GM12874 (cell line): ENCODE data around the gene MED16.

ENCODE experiments used
- CTCF ChIP-seq: IDR thresholded peaks from 2 replicates; pipeline ENCODE4 v1.5.1; 2011; ENCODE audit warnings: low read depth, mild to moderate bottlenecking, control low read depth, low read length, moderate library complexity; ENCODE audit not compliant: insufficient read depth

Gene MED16

DNA sequence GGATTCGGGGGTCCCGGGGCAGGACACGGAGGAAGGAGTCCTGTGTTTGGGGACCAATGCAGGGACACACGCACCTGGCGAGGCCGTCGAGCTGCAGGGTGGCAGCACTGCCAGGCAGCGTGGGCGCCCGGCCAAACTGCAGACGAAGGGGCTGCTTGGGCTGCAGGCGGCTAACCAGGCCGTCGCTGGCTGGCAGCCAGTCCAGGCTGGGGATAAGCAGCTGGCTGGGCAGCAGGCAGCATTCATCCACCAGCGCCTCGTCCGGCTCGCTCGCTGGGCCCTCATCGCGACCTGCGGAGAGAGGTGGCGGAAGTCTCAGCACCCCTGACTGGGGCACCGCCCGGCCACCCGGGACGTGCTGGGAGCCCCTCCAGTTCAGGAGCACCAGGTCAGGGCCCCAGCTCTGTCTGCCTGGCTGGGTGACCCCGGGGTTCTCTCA, 22.0 kb downstream of the MED16 start:
- no peak for TF ChIP-seq CTCF

DNA sequence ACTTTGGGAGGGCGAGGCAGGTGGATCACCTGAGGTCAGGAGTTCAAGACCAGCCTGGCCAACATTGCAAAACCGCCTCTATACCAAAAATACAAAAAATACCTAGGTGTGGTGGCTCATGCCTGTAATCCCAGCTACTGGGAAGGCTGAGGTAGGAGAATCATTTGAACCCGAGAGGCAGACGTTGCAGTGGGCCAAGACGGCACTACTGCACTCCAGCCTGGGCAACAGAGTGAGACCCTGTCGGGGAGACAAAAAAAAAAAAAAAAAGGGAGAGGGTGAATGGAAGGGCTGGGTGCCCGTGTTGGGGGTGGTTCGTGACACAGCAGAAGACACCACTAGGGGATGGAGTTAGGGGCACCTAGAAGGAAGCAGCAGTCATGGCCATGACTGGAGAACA, 22.7 kb downstream of the MED16 start:
- no peak for TF ChIP-seq CTCF

DNA sequence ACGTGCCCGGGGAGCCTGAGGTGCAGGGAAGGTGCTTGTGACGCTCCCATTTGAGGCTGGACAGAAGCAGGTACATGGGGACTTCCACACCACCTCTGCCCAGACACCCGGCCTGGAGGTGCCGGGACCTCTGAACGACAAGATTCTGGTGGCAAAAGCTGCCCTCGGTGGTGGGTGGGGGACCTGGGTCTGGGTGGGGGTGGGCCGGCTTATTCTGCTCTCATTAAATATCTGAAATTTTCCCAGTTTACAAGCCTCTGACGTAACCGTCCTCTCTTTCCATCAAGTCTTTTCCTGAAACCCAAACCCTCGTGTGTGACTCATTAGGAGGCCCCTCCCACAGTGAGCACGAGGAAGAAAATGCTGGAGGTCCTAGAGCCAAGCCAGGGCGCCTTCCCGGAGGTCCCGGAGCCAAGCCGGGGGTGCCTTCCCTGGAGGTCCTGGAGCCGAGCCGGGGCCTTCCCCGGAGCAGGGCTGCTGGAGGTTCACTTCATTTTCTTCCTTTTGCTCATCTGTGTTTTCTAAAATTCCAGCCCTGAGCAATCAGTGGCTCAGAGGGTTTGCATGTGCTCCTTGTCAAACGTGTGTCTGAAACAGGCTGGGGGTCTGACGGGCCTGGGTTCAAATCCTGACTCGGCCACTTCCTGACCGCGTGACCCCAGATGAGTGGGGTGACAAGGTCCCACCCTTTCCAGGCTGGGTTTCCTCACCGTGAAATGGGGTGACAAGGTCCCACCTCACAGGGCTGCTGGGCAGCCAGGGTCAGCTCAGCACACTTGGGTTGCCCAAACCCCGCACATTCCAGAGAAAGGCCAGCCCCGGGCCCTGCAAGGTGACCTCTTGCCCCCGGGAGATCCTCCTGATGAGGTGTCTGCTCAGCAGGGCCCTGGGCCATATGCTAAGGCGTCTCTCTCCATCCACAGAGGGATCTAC, 23.5 kb downstream of the MED16 start:
- no peak for TF ChIP-seq CTCF

GRCh38 chr19:868458-869244, 24.3 kb downstream of the MED16 start:
- no peak for TF ChIP-seq CTCF

DNA sequence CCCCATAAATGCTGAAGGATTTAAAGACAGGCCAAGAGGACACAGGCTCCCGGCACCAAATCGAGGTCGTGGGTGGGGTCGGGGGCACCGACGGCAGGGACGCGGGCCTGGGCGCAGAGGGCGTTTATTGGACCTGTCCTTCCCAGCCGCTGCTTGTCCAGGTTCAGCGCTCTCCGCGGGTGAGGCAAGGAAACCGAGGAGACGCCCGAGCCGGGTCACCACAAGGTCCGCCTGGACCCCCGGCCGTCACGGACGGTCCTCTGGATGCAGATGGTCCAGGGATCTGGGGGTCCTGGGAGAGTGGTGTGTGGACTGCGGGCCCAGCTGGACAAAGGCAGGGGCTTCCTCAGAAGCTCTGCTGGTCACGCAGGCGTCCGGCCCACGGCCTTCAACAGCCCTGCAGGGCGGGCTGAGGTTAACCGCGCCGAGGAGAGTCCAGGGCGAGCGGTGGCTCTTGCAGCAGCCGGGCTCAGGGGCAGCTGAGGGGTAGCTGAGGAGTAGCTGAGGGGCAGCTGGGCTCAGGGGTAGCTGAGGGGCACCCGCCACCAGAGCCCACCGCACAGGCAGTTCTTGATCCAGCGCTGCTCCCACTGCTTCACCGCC, 25.0 kb downstream of the MED16 start:
- TF ChIP-seq CTCF, result no peak

- TF ChIP-seq CTCF, result no peak
Observed at GRCh38 chr19:867301-867793, 25.6 kb downstream of the MED16 start.
